ENCODE results near the gene RRP1B. TPM values are rescaled to one million over a fixed set of nuclear protein-coding genes. Genes with fewer than 3 reads are reported as not detected.
"Not testable (repeated sequence)": the region's sequence is repeated elsewhere in the genome, so short reads cannot be mapped to it uniquely, and the experiment has no call there.

The RRP1B gene
- total and polyA plus RNA-seq, 12 donors, result 5.7 to 18.6 (median 15.7) TPM

- TF ChIP-seq CTCF (IDR thresholded peaks at IDR 0.05) (no peak), POLR2A (IDR thresholded peaks at IDR 0.05) (no peak)
- peaks cover 0 to 6% of the 10 kb centered on the region in 2 donors for H3K4me1 ChIP-seq (replicated peaks in 1 of 2)
- H3K36me3 ChIP-seq (replicated peaks in 1 of 2), result no peaks in the 10 kb centered on the region
- 47 to 62% (median 59%) methylated on average over 13 of the region's 13 CpGs for WGBS, 4 donors
- no peaks in the 10 kb centered on the region for H3K27me3 ChIP-seq
- H3K27ac ChIP-seq, result peak overlapping the region in 3 of 5 donors; percentile 36 to 77 (median 44)
- no peaks in the 10 kb centered on the region for H3K9me3 ChIP-seq (replicated peaks in 1 of 3)
- intact Hi-C loops (cut with DNase I), result no loop called here
- DNase-seq, result peak in 4 of 7 donors; percentile 53 to 77 (median 69)
- no peak overlapping the region for H3K4me3 ChIP-seq
Measured at GRCh38 chr21:43712268-43712942, 53.0 kb downstream of the RRP1B start.

GRCh38 chr21:43713123-43713522 is 53.8 kb downstream of the RRP1B start:
- DNase-seq; H3K27ac ChIP-seq; H3K4me1 ChIP-seq (replicated peaks in 1 of 2); H3K9me3 ChIP-seq (replicated peaks in 1 of 3); H3K4me3 ChIP-seq; intact Hi-C loops (cut with DNase I); H3K27me3 ChIP-seq; H3K36me3 ChIP-seq (replicated peaks in 1 of 2): not testable (repeated sequence)
- 91 to 96% (median 93%) methylated on average over 6 of the region's 6 CpGs for WGBS, 4 donors

- intact Hi-C loops (cut with DNase I), result no loop called here
Measured at GRCh38 chr21:43716376-43717165, 57.2 kb downstream of the RRP1B start.

GRCh38 chr21:43717166-43717853 is 58.0 kb downstream of the RRP1B start:
- Histone ChIP-seq H3K9me3 (replicated peaks in 1 of 3) (no peaks in the 10 kb centered on the region), H3K27ac (no peak overlapping the region), H3K4me3 (no peak overlapping the region), H3K27me3 (no peaks in the 10 kb centered on the region), H3K36me3 (replicated peaks in 1 of 2) (no peaks in the 10 kb centered on the region), H3K4me1 (replicated peaks in 1 of 2) (peaks cover 24 to 38% of the 10 kb centered on the region in 2 donors)
- TF ChIP-seq POLR2A (IDR thresholded peaks at IDR 0.05), result no peak
- TF ChIP-seq CTCF (IDR thresholded peaks at IDR 0.05), result no peak
- WGBS, 4 donors, result 88 to 95% (median 93%) methylated on average over 13 of the region's 13 CpGs
- peak in 1 of 7 donors; percentile 16 for DNase-seq
- intact Hi-C loops (cut with DNase I), result no loop called here

More at GRCh38 chr21:43716376-43717165, 57.2 kb downstream of the RRP1B start:
- no peaks in the 10 kb centered on the region for H3K9me3 ChIP-seq (replicated peaks in 1 of 3)
- no peak for DNase-seq
- H3K36me3 ChIP-seq (replicated peaks in 1 of 2), result no peaks in the 10 kb centered on the region
- H3K4me3 ChIP-seq, result no peak overlapping the region
- H3K4me1 ChIP-seq (replicated peaks in 1 of 2), result peaks cover 17 to 31% of the 10 kb centered on the region in 2 donors
- no peak overlapping the region for H3K27ac ChIP-seq
- no peaks in the 10 kb centered on the region for H3K27me3 ChIP-seq
- no peak for TF ChIP-seq CTCF (IDR thresholded peaks at IDR 0.05)
- TF ChIP-seq POLR2A (IDR thresholded peaks at IDR 0.05), result no peak
- WGBS, 4 donors, result 73 to 84% (median 79%) methylated on average over 8 to 12 of the region's 12 CpGs
